ENCODE data around the gene SMARCAL1. TPM values are rescaled to one million over a fixed set of nuclear protein-coding genes. Genes with fewer than 3 reads are reported as not detected.

Gene SMARCAL1
- total RNA-seq, 2 donors from 2014 or later = 29.1 to 35.1 TPM

DNA sequence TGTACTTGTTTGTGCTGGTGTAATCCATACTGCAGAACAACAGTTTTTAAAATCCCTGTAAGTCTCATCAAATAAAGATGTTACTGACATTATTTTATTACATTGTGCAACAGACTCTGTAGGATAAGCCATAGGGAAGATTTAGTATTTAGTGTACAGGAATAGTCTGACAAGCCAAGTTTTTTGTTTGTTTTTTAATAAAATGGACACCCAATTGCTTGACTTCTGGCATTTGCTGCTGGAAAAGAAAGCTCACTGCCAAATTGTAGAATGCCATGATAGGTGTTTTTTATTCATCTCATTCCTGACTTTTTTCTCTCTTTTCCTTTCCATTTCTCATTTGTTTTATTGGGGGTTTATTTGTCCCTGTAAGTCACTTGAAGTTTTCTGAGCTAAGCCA, 38.1 kb downstream of the SMARCAL1 start:
- no peak overlapping the region for H3K27ac ChIP-seq (ENCODE audit: low read depth, low read length)
- no peak overlapping the region for H3K27ac Mint-ChIP-seq
- H3K27me3 ChIP-seq (ENCODE audit: control insufficient read depth, insufficient read depth, low read length, poor library complexity, severe bottlenecking) = no peaks in the 10 kb centered on the region
- H3K9ac ChIP-seq (ENCODE audit: extremely low read depth, low read length, poor library complexity, severe bottlenecking) = no peak overlapping the region
- H3K27me3 Mint-ChIP-seq (ENCODE audit: insufficient read depth) = no peaks in the 10 kb centered on the region
- no peaks in the 10 kb centered on the region for H3K4me1 ChIP-seq (ENCODE audit: control insufficient read depth, insufficient read depth, low read length)
- H3K9me3 Mint-ChIP-seq = peaks cover 43% of the 10 kb centered on the region
- H3K4me3 ChIP-seq (ENCODE audit: low read length) = no peak overlapping the region
- H3K9me3 ChIP-seq (ENCODE audit: control insufficient read depth, low read length) = peaks cover 56% of the 10 kb centered on the region
- DNase-seq = no peak
- no peak for TF ChIP-seq CTCF (conservative IDR thresholded peaks at IDR 0.05)
- H3K36me3 ChIP-seq (ENCODE audit: control insufficient read depth, insufficient read depth, low read length) = peaks cover 97% of the 10 kb centered on the region
- H3K4me1 Mint-ChIP-seq = no peaks in the 10 kb centered on the region
- no peak overlapping the region for H3K4me3 Mint-ChIP-seq
- H3K36me3 Mint-ChIP-seq (ENCODE audit: low read depth) = peaks cover 96% of the 10 kb centered on the region

- Mint-ChIP-seq H3K27ac (no peak overlapping the region), H3K4me3 (no peak overlapping the region), H3K36me3 (ENCODE audit: low read depth) (peaks cover 98% of the 10 kb centered on the region), H3K9me3 (peaks cover 47% of the 10 kb centered on the region), H3K27me3 (ENCODE audit: insufficient read depth) (no peaks in the 10 kb centered on the region), H3K4me1 (no peaks in the 10 kb centered on the region)
- Histone ChIP-seq H3K9me3 (ENCODE audit: control insufficient read depth, low read length) (peaks cover 56% of the 10 kb centered on the region), H3K9ac (ENCODE audit: extremely low read depth, low read length, poor library complexity, severe bottlenecking) (no peak overlapping the region), H3K4me1 (ENCODE audit: control insufficient read depth, insufficient read depth, low read length) (no peaks in the 10 kb centered on the region), H3K4me3 (ENCODE audit: low read length) (no peak overlapping the region), H3K36me3 (ENCODE audit: control insufficient read depth, insufficient read depth, low read length) (peaks cover 96% of the 10 kb centered on the region), H3K27me3 (ENCODE audit: control insufficient read depth, insufficient read depth, low read length, poor library complexity, severe bottlenecking) (no peaks in the 10 kb centered on the region), H3K27ac (ENCODE audit: low read depth, low read length) (no peak overlapping the region)
- DNase-seq = no peak
- no peak for TF ChIP-seq CTCF (conservative IDR thresholded peaks at IDR 0.05)
- 92 to 93% methylated on average over 6 to 7 of the region's 7 CpGs for WGBS, 2 experiments (ENCODE audit: insufficient coverage in 1 of 2, insufficient read length in 1 of 2)
Observed at GRCh38 chr2:216450784-216451183, 38.5 kb downstream of the SMARCAL1 start.

DNA sequence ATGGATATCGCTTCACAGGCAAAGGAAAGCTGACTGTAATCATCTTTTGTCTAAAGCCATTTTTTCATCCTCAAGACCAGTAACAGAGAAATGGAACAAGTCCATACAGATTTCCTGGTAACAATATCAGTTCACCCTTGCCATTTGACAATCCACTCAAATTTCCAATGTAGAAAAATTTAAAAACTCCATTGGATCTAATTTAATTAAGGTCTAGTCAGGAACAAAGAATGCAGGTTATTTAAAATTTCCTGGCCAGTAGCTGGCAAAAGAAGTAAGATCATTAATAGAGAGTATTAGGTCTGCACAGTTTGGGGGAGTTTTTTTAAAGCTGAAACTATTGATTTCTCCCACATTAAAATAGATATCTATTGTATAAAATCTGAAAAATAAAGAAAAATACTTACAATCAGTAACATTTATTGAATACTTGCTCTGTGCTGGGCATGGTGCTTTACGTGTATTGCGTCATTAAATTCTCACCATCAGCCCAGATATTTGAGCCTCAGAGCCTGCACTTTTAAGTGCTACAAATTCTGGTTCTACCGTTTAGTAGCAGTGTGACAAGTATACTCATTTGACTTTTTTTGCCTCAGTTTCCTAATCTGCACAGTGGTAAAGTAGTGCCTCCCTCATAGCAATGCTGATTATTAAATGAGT, 41.8 kb downstream of the SMARCAL1 start:
- Histone ChIP-seq H3K4me1 (ENCODE audit: control insufficient read depth, insufficient read depth, low read length) (no peaks in the 10 kb centered on the region), H3K9me3 (ENCODE audit: control insufficient read depth, low read length) (peaks cover 37% of the 10 kb centered on the region), H3K27me3 (ENCODE audit: control insufficient read depth, insufficient read depth, low read length, poor library complexity, severe bottlenecking) (no peaks in the 10 kb centered on the region), H3K36me3 (ENCODE audit: control insufficient read depth, insufficient read depth, low read length) (peaks cover 64% of the 10 kb centered on the region), H3K27ac (ENCODE audit: low read depth, low read length) (no peak overlapping the region), H3K9ac (ENCODE audit: extremely low read depth, low read length, poor library complexity, severe bottlenecking) (no peak overlapping the region), H3K4me3 (ENCODE audit: low read length) (peak overlapping the region; percentile 41)
- H3K9me3 Mint-ChIP-seq = peaks cover 51% of the 10 kb centered on the region
- no peak for TF ChIP-seq CTCF (conservative IDR thresholded peaks at IDR 0.05)
- WGBS, 2 experiments (ENCODE audit: insufficient coverage in 1 of 2, insufficient read length in 1 of 2) = 95 to 97% methylated on average over 4 of the region's 4 CpGs
- H3K36me3 Mint-ChIP-seq (ENCODE audit: low read depth) = peaks cover 81% of the 10 kb centered on the region
- no peak overlapping the region for H3K27ac Mint-ChIP-seq
- H3K4me1 Mint-ChIP-seq = no peaks in the 10 kb centered on the region
- no peak for DNase-seq
- H3K27me3 Mint-ChIP-seq (ENCODE audit: insufficient read depth) = no peaks in the 10 kb centered on the region
- no peak overlapping the region for H3K4me3 Mint-ChIP-seq

Measured in endodermal cell (in vitro differentiated cells).